Ovary (tissue), 9 donors: ENCODE data around the gene ATP10B. TPM values are rescaled to one million over a fixed set of nuclear protein-coding genes. Genes with fewer than 3 reads are reported as not detected.

Experiments used
- DNase-seq, 5 donors: peaks; one replicate each; pipeline ENCODE4 v3.0.0-alpha.2; 2019 to 2020
- H3K27ac ChIP-seq, 2 donors: fragments of 200-600 bp; one replicate each; pipeline versions ENCODE4 v1.5.1 to v1.8.0; 2019 to 2022
- H3K27me3 ChIP-seq: fragments of 200-600 bp; one replicate; pipeline ENCODE4 v1.8.0; 2022
- H3K36me3 ChIP-seq: fragments of 200-600 bp; sonication (generic); one replicate; pipeline ENCODE4 v1.5.1; 2019
- H3K4me1 ChIP-seq: one replicate; pipeline ENCODE4 v1.8.1; 2013; ENCODE audit warnings: mild to moderate bottlenecking, moderate library complexity; ENCODE audit not compliant: insufficient read depth
- H3K4me3 ChIP-seq: fragments of 200-600 bp; sonication (generic); one replicate; pipeline ENCODE4 v1.5.1; 2017
- H3K9me3 ChIP-seq, 2 donors: fragments of 200-600 bp in 1 of 2; sonication (generic) in 1 of 2; one replicate each; pipeline versions ENCODE4 v1.5.1 to v1.8.1; 2013 to 2019; ENCODE audit warnings: mild to moderate bottlenecking in 1 of 2, moderate library complexity in 1 of 2
- CTCF ChIP-seq, 3 donors: fragments of 450-650 bp in 2 of 3; fragments of 200-600 bp in 1 of 3; IDR thresholded peaks; one replicate each; pipeline versions ENCODE4 v1.5.1 to v1.8.0; 2016 to 2022; ENCODE audit warnings: antibody characterized with exemption in 3 of 3, mild to moderate bottlenecking in 1 of 3
- EP300 ChIP-seq: sonication (generic); formaldehyde crosslinking; IDR thresholded peaks from one replicate; pipeline ENCODE4 v1.6.1; 2017; ENCODE audit warnings: antibody characterized with exemption
- POLR2A ChIP-seq: fragments of 450-650 bp; IDR thresholded peaks from one replicate; pipeline ENCODE4 v1.6.1; 2017; ENCODE audit warnings: antibody characterized with exemption, mild to moderate bottlenecking, moderate library complexity
- WGBS, 3 donors: extraction: QIAGEN DNeasy Blood & Tissue Kit in 1 of 3; methylation state at CpG; one replicate each; pipeline versions ENCODE4 v1.1.5 to v1.1.7; 2013 to 2017; 5-methylcytosine and 5-hydroxymethylcytosine counted together
- intact Hi-C, 4 donors: fragments of 100-400 bp; cut with DNase I; formaldehyde crosslinking; loops; one replicate each; pipeline versions ENCODE4 v1.11.0 to v1.15.1; 2022 to 2023
- polyA plus RNA-seq, 2 donors: library from polyadenylated mRNA; stranded (reverse); fragments of 200-250 nt in 1 of 2; fragments of 350-450 nt in 1 of 2; fragmentation: Illumina TruSeq in 1 of 2; extraction: RNeasy Lipid Tissue Mini Kit (QIAGEN cat#74804) in 1 of 2; gene quantifications; one replicate each; pipeline ENCODE4 v1.2.3, GENCODE V29; 2013 to 2014
- total RNA-seq, 7 donors: library from RNA; depleted of rRNA in 2 of 7; stranded (reverse); fragments of >200 nt in 2 of 7; fragmentation: NEBNext Ultra II Directional in 3 of 7; extraction: Animal tissue kit (Norgen Biotek cat#: 25700) in 3 of 7; gene quantifications; one replicate each; pipeline versions ENCODE4 v1.1.0 to v1.2.4, GENCODE V29; 2016 to 2023
- donor health status: DM: no; HTN: no; CAD: no; lungs with moderate emphysema.
- donor health status: DM: no; HTN: no; CAD: no.
- donor health status: Bipolar disorder and iron deficiency.
- donor health status: DM: yes; HTN: yes; CAD: no.
- donor health status: DM: no; HTN: no; CAD: no.
- donor health status: DM: yes; HTN: yes; CAD: no.

ATP10B gene
- total and polyA plus RNA-seq, 9 donors, result 0.02 to 19.1 (median 0.34) TPM; not detected in 1

- Histone ChIP-seq H3K9me3 (no peaks in the 10 kb centered on the region), H3K27me3 (no peaks in the 10 kb centered on the region), H3K4me1 (no peaks in the 10 kb centered on the region), H3K36me3 (no peaks in the 10 kb centered on the region), H3K27ac (no peak overlapping the region), H3K4me3 (no peak overlapping the region)
- intact Hi-C loops, result no loop called here
- TF ChIP-seq EP300, result no peak
- no peak for TF ChIP-seq POLR2A
- TF ChIP-seq CTCF (IDR thresholded peaks at IDR 0.05), result no peak
- 11 to 21% (median 12%) methylated on average over 3 of the region's 3 CpGs for WGBS, 3 donors
- DNase-seq, result no peak
These were observed 232.6 kb downstream of the ATP10B start for GRCh38 chr5:160619381-160619780.

- TF ChIP-seq CTCF (IDR thresholded peaks at IDR 0.05) (no peak), EP300 (no peak), POLR2A (no peak)
- Histone ChIP-seq H3K9me3 (no peaks in the 10 kb centered on the region), H3K4me1 (no peaks in the 10 kb centered on the region), H3K36me3 (no peaks in the 10 kb centered on the region), H3K27me3 (no peaks in the 10 kb centered on the region), H3K4me3 (no peak overlapping the region), H3K27ac (no peak overlapping the region)
- DNase-seq, result no peak
- intact Hi-C loops, result no loop called here
- 26 to 33% (median 30%) methylated on average over 1 of the region's 1 CpG for WGBS, 3 donors
These were observed 233.7 kb downstream of the ATP10B start for GRCh38 chr5:160618286-160618685.

- Histone ChIP-seq H3K27ac (no peak overlapping the region), H3K4me3 (no peak overlapping the region), H3K9me3 (no peaks in the 10 kb centered on the region), H3K27me3 (no peaks in the 10 kb centered on the region), H3K4me1 (no peaks in the 10 kb centered on the region), H3K36me3 (no peaks in the 10 kb centered on the region)
- 58 to 69% (median 62%) methylated on average over 4 of the region's 4 CpGs for WGBS, 3 donors
- intact Hi-C loops, result no loop called here
- TF ChIP-seq CTCF (IDR thresholded peaks at IDR 0.05), result no peak
- TF ChIP-seq EP300, result no peak
- TF ChIP-seq POLR2A, result no peak
- no peak for DNase-seq
These were observed 235.1 kb downstream of the ATP10B start for GRCh38 chr5:160616712-160617497.

- no peaks in the 10 kb centered on the region for H3K36me3 ChIP-seq
- H3K9me3 ChIP-seq, result no peaks in the 10 kb centered on the region
- WGBS, 3 donors, result 77 to 90% (median 87%) methylated on average over 3 of the region's 3 CpGs
- no peaks in the 10 kb centered on the region for H3K27me3 ChIP-seq
- no peaks in the 10 kb centered on the region for H3K4me1 ChIP-seq
- H3K4me3 ChIP-seq, result no peak overlapping the region
- no peak for DNase-seq
- H3K27ac ChIP-seq, result no peak overlapping the region
- intact Hi-C loops, result no loop called here
- TF ChIP-seq EP300 (no peak), CTCF (IDR thresholded peaks at IDR 0.05) (no peak), POLR2A (no peak)
These were observed 237.9 kb downstream of the ATP10B start for GRCh38 chr5:160614136-160614535.
